ENCODE results near the gene P2RY1.

DNA sequence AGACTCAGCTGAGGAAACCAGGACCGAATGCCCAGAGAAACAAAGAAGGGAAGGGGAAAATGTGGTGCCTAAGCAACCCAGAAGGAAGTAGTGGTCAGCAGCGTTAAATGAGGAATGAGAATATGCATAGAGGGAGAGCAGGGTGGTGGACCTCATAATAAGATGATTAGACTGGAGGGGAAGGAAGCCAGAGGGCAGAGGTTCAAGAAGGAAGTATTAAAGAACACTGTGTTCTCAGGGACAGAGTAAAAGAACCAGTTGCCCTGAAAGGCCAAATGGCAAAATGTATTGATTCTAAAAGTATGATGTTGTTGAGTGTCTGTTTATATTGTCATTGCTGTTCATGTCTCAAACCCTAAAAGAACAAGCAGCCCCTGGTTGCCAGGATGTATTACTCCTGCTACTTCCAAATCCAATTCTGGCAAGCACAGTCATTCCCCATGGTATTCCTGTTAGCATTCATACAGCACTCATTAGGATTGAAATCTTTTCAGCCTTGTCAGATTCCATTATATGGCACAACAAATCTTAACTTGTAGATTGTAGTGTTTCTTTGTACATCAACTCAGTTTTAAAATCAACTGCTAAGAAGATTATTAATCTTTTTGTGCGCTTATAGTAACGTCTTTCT lies 23.4 kb downstream of the P2RY1 start:
- TF ChIP-seq PURB (CRISPR knock-in tag; IDR thresholded peaks at IDR 0.05; ENCODE audit: low read depth), result no peak
- TF ChIP-seq TRIM28 (IDR thresholded peaks at IDR 0.05), result no peak
- TF ChIP-seq, protein P1, sequence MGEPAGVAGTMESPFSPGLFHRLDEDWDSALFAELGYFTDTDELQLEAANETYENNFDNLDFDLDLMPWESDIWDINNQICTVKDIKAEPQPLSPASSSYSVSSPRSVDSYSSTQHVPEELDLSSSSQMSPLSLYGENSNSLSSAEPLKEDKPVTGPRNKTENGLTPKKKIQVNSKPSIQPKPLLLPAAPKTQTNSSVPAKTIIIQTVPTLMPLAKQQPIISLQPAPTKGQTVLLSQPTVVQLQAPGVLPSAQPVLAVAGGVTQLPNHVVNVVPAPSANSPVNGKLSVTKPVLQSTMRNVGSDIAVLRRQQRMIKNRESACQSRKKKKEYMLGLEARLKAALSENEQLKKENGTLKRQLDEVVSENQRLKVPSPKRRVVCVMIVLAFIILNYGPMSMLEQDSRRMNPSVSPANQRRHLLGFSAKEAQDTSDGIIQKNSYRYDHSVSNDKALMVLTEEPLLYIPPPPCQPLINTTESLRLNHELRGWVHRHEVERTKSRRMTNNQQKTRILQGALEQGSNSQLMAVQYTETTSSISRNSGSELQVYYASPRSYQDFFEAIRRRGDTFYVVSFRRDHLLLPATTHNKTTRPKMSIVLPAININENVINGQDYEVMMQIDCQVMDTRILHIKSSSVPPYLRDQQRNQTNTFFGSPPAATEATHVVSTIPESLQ (CRISPR knock-in tag; IDR thresholded peaks at IDR 0.05), result no peak
- TF ChIP-seq, protein P2, sequence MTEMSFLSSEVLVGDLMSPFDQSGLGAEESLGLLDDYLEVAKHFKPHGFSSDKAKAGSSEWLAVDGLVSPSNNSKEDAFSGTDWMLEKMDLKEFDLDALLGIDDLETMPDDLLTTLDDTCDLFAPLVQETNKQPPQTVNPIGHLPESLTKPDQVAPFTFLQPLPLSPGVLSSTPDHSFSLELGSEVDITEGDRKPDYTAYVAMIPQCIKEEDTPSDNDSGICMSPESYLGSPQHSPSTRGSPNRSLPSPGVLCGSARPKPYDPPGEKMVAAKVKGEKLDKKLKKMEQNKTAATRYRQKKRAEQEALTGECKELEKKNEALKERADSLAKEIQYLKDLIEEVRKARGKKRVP (CRISPR knock-in tag; IDR thresholded peaks at IDR 0.05), result no peak
- no peak for TF ChIP-seq FOS (IDR thresholded peaks at IDR 0.05; ENCODE audit: extremely low read depth, insufficient read length)
- TF ChIP-seq SMAD3 (CRISPR knock-in tag; conservative IDR thresholded peaks at IDR 0.05), result no peak
